ENCODE measurements around the gene PPM1H.

The PPM1H gene

GRCh38 chr12:62712681-62713573 lies 222.0 kb downstream of the PPM1H start:
- H4K20me1 ChIP-seq (ENCODE audit: insufficient read depth, low read length) = no peaks in the 10 kb centered on the region
- ATAC-seq (ENCODE audit: insufficient read depth, low read depth) = no peak
- no peak overlapping the region for H3K9ac ChIP-seq (ENCODE audit: low read depth, low read length)
- H3K4me2 ChIP-seq (ENCODE audit: insufficient read depth, low read length) = no peak overlapping the region
- no peaks in the 10 kb centered on the region for H3K79me2 ChIP-seq (ENCODE audit: insufficient read depth, low read length)
- H3K4me3 ChIP-seq (ENCODE audit: low read depth in 1 of 2, low read length in 2 of 2) = no peak overlapping the region
- no peaks in the 10 kb centered on the region for H3K9me3 ChIP-seq (ENCODE audit: insufficient read depth, low read length, severe bottlenecking)
- H3K36me3 ChIP-seq (ENCODE audit: insufficient read depth, low read length) = no peaks in the 10 kb centered on the region
- no peaks in the 10 kb centered on the region for H3K4me1 ChIP-seq (ENCODE audit: insufficient read depth, low read length)
- H3K27me3 ChIP-seq (ENCODE audit: insufficient read depth, low read length, poor library complexity) = no peaks in the 10 kb centered on the region
- TF ChIP-seq EZH2 (IDR thresholded peaks at IDR 0.05; ENCODE audit: borderline replicate concordance, low read depth, low read length, severe bottlenecking) (no peak), CTCF (IDR thresholded peaks at IDR 0.05; ENCODE audit: borderline replicate concordance, extremely low read depth, low read length, poor library complexity, severe bottlenecking) (no peak)
- no peak for DNase-seq
- H2AFZ ChIP-seq (ENCODE audit: low read depth, low read length) = no peak overlapping the region
- no peak overlapping the region for H3K27ac ChIP-seq (ENCODE audit: low read length)

DNA sequence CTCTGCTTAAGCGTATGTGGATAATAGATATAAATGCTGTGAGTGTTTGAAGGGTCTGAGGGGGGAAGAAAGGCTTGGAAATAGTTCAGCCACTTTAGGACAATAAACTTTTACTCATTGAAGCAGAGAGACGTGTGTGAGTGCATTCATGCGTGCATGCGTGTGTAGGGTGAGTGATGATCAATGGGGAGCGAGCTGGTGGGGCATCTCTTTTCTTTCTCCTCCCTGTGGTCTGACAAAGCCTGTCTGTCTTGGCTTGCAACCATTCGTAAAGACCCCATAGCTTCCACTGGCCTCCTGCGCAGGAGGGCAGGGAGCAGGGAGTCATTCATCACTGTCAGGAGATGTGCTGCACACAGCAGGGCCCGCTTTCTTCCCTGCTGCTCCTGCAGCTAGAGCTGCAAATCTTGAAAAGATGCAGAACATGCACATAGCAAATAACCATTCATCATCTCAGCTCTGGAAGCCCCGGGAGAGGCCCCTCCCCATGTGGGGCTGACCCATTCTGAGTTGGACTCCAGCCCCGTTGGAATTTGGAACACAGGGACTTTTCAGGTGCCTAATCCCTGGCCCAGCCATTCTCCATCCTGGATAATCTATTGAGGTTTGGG lies 223.2 kb downstream of the PPM1H start:
- Histone ChIP-seq H3K27me3 (ENCODE audit: insufficient read depth, low read length, poor library complexity) (no peaks in the 10 kb centered on the region), H3K4me2 (ENCODE audit: insufficient read depth, low read length) (no peak overlapping the region), H4K20me1 (ENCODE audit: insufficient read depth, low read length) (no peaks in the 10 kb centered on the region), H3K36me3 (ENCODE audit: insufficient read depth, low read length) (no peaks in the 10 kb centered on the region), H3K79me2 (ENCODE audit: insufficient read depth, low read length) (no peaks in the 10 kb centered on the region), H3K9ac (ENCODE audit: low read depth, low read length) (no peak overlapping the region), H3K4me1 (ENCODE audit: insufficient read depth, low read length) (no peaks in the 10 kb centered on the region), H3K9me3 (ENCODE audit: insufficient read depth, low read length, severe bottlenecking) (no peaks in the 10 kb centered on the region), H3K4me3 (ENCODE audit: low read depth in 1 of 2, low read length in 2 of 2) (no peak overlapping the region), H3K27ac (ENCODE audit: low read length) (no peak overlapping the region), H2AFZ (ENCODE audit: low read depth, low read length) (no peak overlapping the region)
- ATAC-seq (ENCODE audit: insufficient read depth, low read depth) = no peak
- TF ChIP-seq CTCF (IDR thresholded peaks at IDR 0.05; ENCODE audit: borderline replicate concordance, extremely low read depth, low read length, poor library complexity, severe bottlenecking) (no peak), EZH2 (IDR thresholded peaks at IDR 0.05; ENCODE audit: borderline replicate concordance, low read depth, low read length, severe bottlenecking) (no peak)
- DNase-seq = no peak

- H2AFZ ChIP-seq (ENCODE audit: low read depth, low read length) = no peak overlapping the region
- H3K79me2 ChIP-seq (ENCODE audit: insufficient read depth, low read length) = no peaks in the 10 kb centered on the region
- no peaks in the 10 kb centered on the region for H3K27me3 ChIP-seq (ENCODE audit: insufficient read depth, low read length, poor library complexity)
- ATAC-seq (ENCODE audit: insufficient read depth, low read depth) (no peak), DNase-seq (no peak)
- no peaks in the 10 kb centered on the region for H3K9me3 ChIP-seq (ENCODE audit: insufficient read depth, low read length, severe bottlenecking)
- H4K20me1 ChIP-seq (ENCODE audit: insufficient read depth, low read length) = no peaks in the 10 kb centered on the region
- no peaks in the 10 kb centered on the region for H3K4me1 ChIP-seq (ENCODE audit: insufficient read depth, low read length)
- H3K4me3 ChIP-seq (ENCODE audit: low read depth in 1 of 2, low read length in 2 of 2) = no peak overlapping the region
- no peak overlapping the region for H3K27ac ChIP-seq (ENCODE audit: low read length)
- no peak overlapping the region for H3K4me2 ChIP-seq (ENCODE audit: insufficient read depth, low read length)
- H3K9ac ChIP-seq (ENCODE audit: low read depth, low read length) = no peak overlapping the region
- H3K36me3 ChIP-seq (ENCODE audit: insufficient read depth, low read length) = no peaks in the 10 kb centered on the region
- no peak for TF ChIP-seq CTCF (IDR thresholded peaks at IDR 0.05; ENCODE audit: borderline replicate concordance, extremely low read depth, low read length, poor library complexity, severe bottlenecking)
- TF ChIP-seq EZH2 (IDR thresholded peaks at IDR 0.05; ENCODE audit: borderline replicate concordance, low read depth, low read length, severe bottlenecking) = no peak
These were observed 225.6 kb downstream of the PPM1H start for GRCh38 chr12:62709311-62709710.
